HG03558 (cell line): Measurements from ENCODE around the gene ATP7B.
"Not testable (repeated sequence)": the region's sequence is repeated elsewhere in the genome, so short reads cannot be mapped to it uniquely, and the experiment has no call there.

ENCODE experiments used
- ATAC-seq: cut with Tn5 transposase; IDR thresholded peaks from one replicate; pipeline ENCODE4 v1.9.1; 2021; ENCODE audit warnings: moderate number of reproducible peaks; ENCODE audit not compliant: unreplicated experiment; ENCODE audit errors: extremely low read depth

The ATP7B gene

DNA sequence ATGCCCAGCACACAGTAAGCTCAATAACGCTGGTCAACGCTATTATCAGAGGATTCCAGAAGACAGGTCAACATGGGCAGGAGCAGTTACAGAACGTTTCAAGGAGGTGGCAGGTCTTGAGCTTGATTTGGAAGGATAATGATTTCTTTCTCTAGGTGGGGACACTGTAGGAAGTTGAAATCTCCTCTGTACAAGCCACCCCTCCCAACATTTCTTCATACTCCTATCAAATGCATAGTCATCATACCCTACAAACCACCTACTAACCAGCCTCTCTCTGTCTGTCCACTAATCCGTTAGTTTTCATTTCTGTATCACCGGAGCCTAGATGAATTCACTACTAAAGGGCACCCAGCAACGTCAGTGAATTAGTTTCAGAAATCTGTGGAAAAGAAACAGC, 1.3 kb downstream of the ATP7B start:
- no peak for ATAC-seq

GRCh38 chr13:52006523-52007245, 4.6 kb downstream of the ATP7B start:
- no peak for ATAC-seq

- ATAC-seq = no peak
Measured at GRCh38 chr13:52005841-52006522, 5.3 kb downstream of the ATP7B start.

DNA sequence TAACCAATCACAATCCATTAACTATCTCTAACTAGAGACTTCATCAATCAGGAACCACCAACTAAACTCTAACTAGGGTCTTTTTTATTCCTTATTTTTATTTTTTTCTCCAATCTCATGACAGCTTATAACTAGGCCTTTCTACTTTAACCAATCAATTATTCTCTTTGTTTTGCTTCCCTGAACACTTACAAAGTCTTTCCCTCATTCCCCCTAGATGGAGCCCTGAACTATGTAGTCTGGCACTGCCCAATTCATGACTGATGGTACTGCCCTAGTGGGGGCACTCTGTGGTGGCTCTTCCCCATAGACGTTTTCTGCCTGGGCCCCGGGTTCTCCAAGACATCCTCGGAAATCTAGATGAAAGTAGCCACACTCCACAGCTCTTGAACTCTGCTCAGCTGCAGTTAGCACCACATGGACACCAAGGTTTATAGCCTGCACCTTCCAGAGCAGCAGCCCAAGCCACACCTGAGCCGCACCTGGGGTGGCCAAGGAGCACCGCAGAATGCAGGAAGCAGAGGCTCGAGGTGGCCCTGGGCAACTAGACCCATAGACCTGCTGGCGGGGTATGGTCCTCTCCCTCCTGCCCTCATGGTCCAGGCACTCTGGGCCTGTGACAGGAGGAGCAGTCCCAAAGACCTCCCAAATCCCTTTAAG, 6.6 kb downstream of the ATP7B start:
- ATAC-seq = no peak

DNA sequence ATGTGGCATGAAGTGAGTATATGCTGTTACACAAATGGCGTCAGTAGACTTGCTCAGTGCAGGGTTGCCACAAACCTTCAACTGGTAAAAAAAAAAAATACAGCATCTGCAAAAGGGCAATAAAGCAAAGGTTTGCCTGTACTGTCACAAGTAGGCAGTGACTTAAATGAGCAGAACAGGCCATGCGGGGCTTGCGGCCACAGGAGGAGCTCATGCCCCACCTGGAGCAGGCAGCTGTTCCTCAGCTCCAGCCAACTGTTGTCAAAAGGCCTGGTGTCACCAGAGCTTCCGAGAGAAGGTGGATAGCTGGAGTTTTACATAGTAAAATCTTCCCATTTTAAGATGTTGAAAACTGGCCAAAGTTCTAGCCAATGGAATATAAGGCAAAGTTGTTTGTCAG, 7.7 kb downstream of the ATP7B start:
- no peak for ATAC-seq

GRCh38 chr13:52002361-52002760, 8.9 kb downstream of the ATP7B start:
- ATAC-seq = no peak

GRCh38 chr13:52001120-52001731, 10.0 kb downstream of the ATP7B start:
- no peak for ATAC-seq

DNA sequence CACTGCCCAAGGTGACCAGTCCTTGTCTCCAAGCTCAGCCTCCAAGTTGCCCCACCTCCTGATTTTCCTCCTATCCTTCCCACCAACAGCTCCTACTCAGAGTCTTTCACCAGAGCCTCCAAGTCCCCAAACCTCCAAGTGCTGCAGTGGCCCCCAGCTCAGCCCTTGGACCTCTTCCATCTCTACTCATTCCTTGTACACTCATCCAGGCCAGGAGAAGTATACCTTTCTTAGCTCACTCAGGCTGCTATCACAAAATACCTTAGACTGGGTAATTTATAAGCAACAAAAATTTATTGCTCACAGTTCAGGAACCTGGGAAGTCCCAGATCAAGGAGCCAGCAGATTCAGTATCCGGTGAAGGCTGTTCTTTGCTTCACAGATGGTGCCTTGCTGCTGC, 11.3 kb downstream of the ATP7B start:
- ATAC-seq = no peak

DNA sequence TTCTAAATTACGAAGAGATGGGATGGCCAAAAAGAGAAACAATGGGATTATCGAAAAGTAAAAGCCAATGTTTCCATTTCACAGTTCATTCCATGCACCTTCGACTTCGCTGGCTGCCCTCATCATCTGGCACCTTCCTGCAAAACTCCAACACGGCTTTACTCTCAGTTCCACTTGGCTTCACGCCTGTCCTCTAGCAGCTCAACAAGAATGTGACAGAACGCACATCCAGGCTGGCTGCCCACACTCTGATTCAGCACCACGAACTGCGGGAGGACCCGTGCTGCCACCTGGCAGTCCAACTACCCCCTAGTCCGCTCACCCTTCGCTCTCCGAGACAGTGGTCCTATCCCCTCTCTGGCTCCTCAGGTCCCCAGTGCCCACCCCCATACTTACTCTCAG, 11.7 kb downstream of the ATP7B start:
- ATAC-seq = no peak

GRCh38 chr13:51998723-51999509, 12.3 kb downstream of the ATP7B start:
- ATAC-seq = no peak

- no peak for ATAC-seq
Measured at GRCh38 chr13:51997641-51998330, 13.5 kb downstream of the ATP7B start.

DNA sequence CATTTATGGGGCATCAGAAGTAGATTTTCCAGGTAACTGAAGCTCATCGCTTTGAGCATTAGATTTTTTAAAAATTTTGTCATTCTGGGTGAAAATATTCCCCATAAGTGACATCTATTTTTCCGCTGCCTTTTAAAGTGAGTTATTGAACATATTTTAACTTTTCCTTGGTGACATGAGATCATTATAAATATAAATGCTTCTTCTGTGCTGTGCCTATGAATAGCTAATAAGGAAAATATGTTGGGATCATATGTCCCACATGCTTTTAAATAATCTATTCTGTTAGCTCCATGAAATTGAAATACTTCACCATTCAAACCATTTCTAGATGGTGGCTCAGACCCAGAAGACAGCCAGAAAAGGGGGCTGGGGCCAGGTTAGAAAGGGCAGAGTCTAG, 14.1 kb downstream of the ATP7B start:
- ATAC-seq = no peak

GRCh38 chr13:51996641-51997040, 14.6 kb downstream of the ATP7B start:
- no peak for ATAC-seq

DNA sequence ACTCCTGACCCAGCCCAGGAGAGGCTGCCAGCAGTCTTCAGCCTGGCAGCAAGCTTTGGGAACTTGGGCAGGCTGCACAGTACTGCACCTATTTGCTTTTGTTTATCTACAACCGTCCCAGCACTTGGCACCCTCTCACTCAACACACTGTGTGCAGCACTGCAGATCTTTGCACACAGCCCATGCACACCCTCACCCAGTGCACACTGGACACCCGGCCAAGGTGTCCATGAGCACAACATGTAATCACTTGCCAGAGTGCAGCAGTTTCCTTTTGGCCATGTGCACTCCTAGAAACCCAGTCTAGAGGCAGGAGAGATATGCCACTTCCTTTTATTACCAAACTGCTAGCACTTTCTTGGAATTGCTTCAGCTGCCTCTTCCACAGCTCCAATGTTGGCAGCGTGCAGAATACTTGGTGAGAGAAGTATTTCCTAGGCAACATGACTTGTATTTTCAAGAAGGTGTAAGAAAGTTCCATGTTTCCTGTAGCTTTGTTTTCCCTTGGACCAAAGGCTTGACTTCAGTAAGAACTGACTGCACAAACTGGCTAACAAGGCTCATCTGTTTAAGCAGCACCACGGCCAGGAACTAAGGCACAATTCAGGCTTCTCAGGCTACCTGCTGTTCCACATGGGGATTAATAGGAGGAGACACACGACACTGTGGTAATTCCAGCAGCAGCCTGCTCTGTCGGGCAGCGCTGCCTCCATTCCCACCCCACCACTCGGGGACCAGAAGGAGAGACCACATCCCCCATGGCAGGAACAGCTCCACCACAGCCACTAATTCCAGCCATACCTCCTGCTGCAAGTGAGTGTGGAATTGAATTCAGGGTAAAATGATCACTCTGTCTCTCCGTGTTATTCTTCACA, 15.3 kb downstream of the ATP7B start:
- no peak for ATAC-seq

- ATAC-seq = no peak
Measured at GRCh38 chr13:51993713-51994112, 17.5 kb downstream of the ATP7B start.

DNA sequence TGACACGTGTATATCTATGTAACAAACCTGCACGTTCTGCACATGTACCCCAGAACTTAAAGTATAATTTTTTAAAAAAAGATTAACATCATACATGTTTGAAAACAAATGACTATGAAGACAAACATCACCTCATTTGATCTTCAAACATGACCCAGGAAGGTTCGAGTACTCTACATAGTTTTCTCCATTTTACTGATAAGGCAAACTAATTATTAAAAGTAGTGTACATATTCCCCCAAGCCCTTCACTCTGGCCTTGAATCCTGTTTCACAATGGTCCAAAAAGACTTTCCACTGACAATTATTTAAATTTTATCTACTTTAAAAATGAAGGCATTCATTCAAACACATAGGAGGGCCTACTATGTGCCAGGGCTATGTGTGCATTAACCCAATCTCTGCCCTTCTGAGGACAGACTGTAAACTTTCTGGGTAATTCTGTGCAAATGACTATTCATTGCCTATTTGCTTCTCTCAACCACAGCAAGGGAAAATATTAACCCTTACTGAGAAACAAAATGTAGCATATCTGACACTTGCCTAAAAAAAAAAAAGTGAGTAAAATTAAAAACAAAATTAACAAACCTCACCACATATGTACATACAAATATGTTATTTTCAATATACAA, 22.1 kb downstream of the ATP7B start:
- no peak for ATAC-seq

GRCh38 chr13:51984904-51985303, 26.3 kb downstream of the ATP7B start:
- not testable (repeated sequence) for ATAC-seq

- not testable (repeated sequence) for ATAC-seq
Measured at GRCh38 chr13:51983292-51983691, 28.0 kb downstream of the ATP7B start.
